ENCODE measurements around the gene ZNF280D.
"Not testable (repeated sequence)": the region's sequence is repeated elsewhere in the genome, so short reads cannot be mapped to it uniquely, and the experiment has no call there.

ZNF280D gene

GRCh38 chr15:56733136-56734012 is at the start of gene ZNF280D:
Gene ZNF280D, minus strand, starts transcription at chr15:56733509. Its CDS starts 26,400 bp downstream, at chr15:56707109.
- no peak for FAIRE-seq
- peak; percentile 76 for DNase-seq (ENCODE audit: low spot score)

GRCh38 chr15:56782306-56782705 is 49.0 kb upstream of the ZNF280D start:
- FAIRE-seq (no peak), DNase-seq (ENCODE audit: low spot score) (no peak)

GRCh38 chr15:56781666-56782065 is 48.4 kb upstream of the ZNF280D start:
- FAIRE-seq, result no peak

GRCh38 chr15:56780102-56780725 is 46.9 kb upstream of the ZNF280D start:
- DNase-seq (ENCODE audit: low spot score); FAIRE-seq: not testable (repeated sequence)

More at GRCh38 chr15:56781666-56782065, 48.4 kb upstream of the ZNF280D start:
- no peak for DNase-seq (ENCODE audit: low spot score)

- DNase-seq (ENCODE audit: low spot score); FAIRE-seq: not testable (repeated sequence)
Measured at GRCh38 chr15:56779449-56779848, 46.1 kb upstream of the ZNF280D start.

- FAIRE-seq (no peak), DNase-seq (ENCODE audit: low spot score) (no peak)
Measured at GRCh38 chr15:56778761-56779160, 45.5 kb upstream of the ZNF280D start.

GRCh38 chr15:56776839-56777238 is 43.5 kb upstream of the ZNF280D start:
- FAIRE-seq (no peak), DNase-seq (ENCODE audit: low spot score) (no peak)

- no peak for DNase-seq (ENCODE audit: low spot score)
- no peak for FAIRE-seq
Measured at GRCh38 chr15:56775641-56776040, 42.3 kb upstream of the ZNF280D start.

- DNase-seq (ENCODE audit: low spot score), result no peak
- no peak for FAIRE-seq
Measured at GRCh38 chr15:56774356-56774755, 41.0 kb upstream of the ZNF280D start.

- FAIRE-seq, result no peak
- DNase-seq (ENCODE audit: low spot score), result no peak
Measured at GRCh38 chr15:56772868-56773639, 39.7 kb upstream of the ZNF280D start.

- no peak for DNase-seq (ENCODE audit: low spot score)
- no peak for FAIRE-seq
Measured at GRCh38 chr15:56770173-56770572, 36.9 kb upstream of the ZNF280D start.

GRCh38 chr15:56767315-56767714 is 34.0 kb upstream of the ZNF280D start:
- no peak for DNase-seq (ENCODE audit: low spot score)

GRCh38 chr15:56765251-56765650 is 31.9 kb upstream of the ZNF280D start:
- DNase-seq (ENCODE audit: low spot score) (no peak), FAIRE-seq (no peak)

More at GRCh38 chr15:56767315-56767714, 34.0 kb upstream of the ZNF280D start:
- FAIRE-seq, result no peak

GRCh38 chr15:56763141-56763895 is 30.0 kb upstream of the ZNF280D start:
- DNase-seq (ENCODE audit: low spot score) (no peak), FAIRE-seq (no peak)

GRCh38 chr15:56760186-56760585 is 26.9 kb upstream of the ZNF280D start:
- DNase-seq (ENCODE audit: low spot score) (no peak), FAIRE-seq (no peak)

- peak; percentile 87 for DNase-seq (ENCODE audit: low spot score)
- peak; percentile 88 for FAIRE-seq
Measured at GRCh38 chr15:56759450-56759845, 26.1 kb upstream of the ZNF280D start.

GRCh38 chr15:56758770-56759449 is 25.6 kb upstream of the ZNF280D start:
- peak; percentile 86 for FAIRE-seq
- peak; percentile 88 for DNase-seq (ENCODE audit: low spot score)

GRCh38 chr15:56757875-56758274 is 24.6 kb upstream of the ZNF280D start:
- DNase-seq (ENCODE audit: low spot score) (no peak), FAIRE-seq (no peak)

- FAIRE-seq, result no peak
Measured at GRCh38 chr15:56754772-56755370, 21.6 kb upstream of the ZNF280D start.

GRCh38 chr15:56752986-56753385 is 19.7 kb upstream of the ZNF280D start:
- FAIRE-seq (no peak), DNase-seq (ENCODE audit: low spot score) (no peak)

More at GRCh38 chr15:56754772-56755370, 21.6 kb upstream of the ZNF280D start:
- DNase-seq (ENCODE audit: low spot score), result no peak

All from RCC 7860 (cell line).